CD4-positive, alpha-beta T cell treated with Interleukin-15 for 1 hour (primary cell): Measurements from ENCODE around the gene C1orf198.
"Not testable (repeated sequence)": the region's sequence is repeated elsewhere in the genome, so short reads cannot be mapped to it uniquely, and the experiment has no call there.

Experiments used
- DNase-seq: peaks from one replicate; pipeline ENCODE4 v3.0.0-alpha.2; 2020

The C1orf198 gene

GRCh38 chr1:230858918-230859729 lies 9.2 kb downstream of the C1orf198 start:
- no peak for DNase-seq

- no peak for DNase-seq
Measured at GRCh38 chr1:230858236-230858820, 10.0 kb downstream of the C1orf198 start.

GRCh38 chr1:230857822-230858221 lies 10.5 kb downstream of the C1orf198 start:
- no peak for DNase-seq

- no peak for DNase-seq
Measured at GRCh38 chr1:230857077-230857476, 11.2 kb downstream of the C1orf198 start.

- DNase-seq, result no peak
Measured at GRCh38 chr1:230855886-230856285, 12.4 kb downstream of the C1orf198 start.

GRCh38 chr1:230854423-230854822 lies 13.9 kb downstream of the C1orf198 start:
- DNase-seq, result no peak

- no peak for DNase-seq
Measured at GRCh38 chr1:230853731-230854130, 14.6 kb downstream of the C1orf198 start.

GRCh38 chr1:230852959-230853358 lies 15.4 kb downstream of the C1orf198 start:
- DNase-seq, result no peak

GRCh38 chr1:230851291-230851691 lies 17.0 kb downstream of the C1orf198 start:
- no peak for DNase-seq

- DNase-seq, result no peak
Measured at GRCh38 chr1:230850547-230850946, 17.8 kb downstream of the C1orf198 start.

GRCh38 chr1:230849451-230850224 lies 18.7 kb downstream of the C1orf198 start:
- no peak for DNase-seq

- no peak for DNase-seq
Measured at GRCh38 chr1:230848235-230848634, 20.1 kb downstream of the C1orf198 start.

- not testable (repeated sequence) for DNase-seq
Measured at GRCh38 chr1:230845184-230845583, 23.1 kb downstream of the C1orf198 start.

- no peak for DNase-seq
Measured at GRCh38 chr1:230844561-230844960, 23.8 kb downstream of the C1orf198 start.

GRCh38 chr1:230843503-230844309 lies 24.6 kb downstream of the C1orf198 start:
- DNase-seq, result no peak

- no peak for DNase-seq
Measured at GRCh38 chr1:230842801-230843200, 25.5 kb downstream of the C1orf198 start.

GRCh38 chr1:230839173-230839572 lies 29.1 kb downstream of the C1orf198 start:
- DNase-seq, result no peak

- no peak for DNase-seq
Measured at GRCh38 chr1:230836793-230837192, 31.5 kb downstream of the C1orf198 start.

- no peak for DNase-seq
Measured at GRCh38 chr1:230836347-230836746, 32.0 kb downstream of the C1orf198 start.

GRCh38 chr1:230834292-230834691 lies 34.0 kb downstream of the C1orf198 start:
- DNase-seq, result no peak

- no peak for DNase-seq
Measured at GRCh38 chr1:230833511-230833910, 34.8 kb downstream of the C1orf198 start.

- no peak for DNase-seq
Measured at GRCh38 chr1:230832476-230832875, 35.8 kb downstream of the C1orf198 start.

GRCh38 chr1:230831771-230832170 lies 36.5 kb downstream of the C1orf198 start:
- DNase-seq, result no peak
